PC-3 (cell line): ENCODE measurements around the gene RSPH6A. TPM values are rescaled to one million over a fixed set of nuclear protein-coding genes. Genes with fewer than 3 reads are reported as not detected.

Experiments
- ATAC-seq: fragments of 200-7000 bp; cut with Tn5 transposase; 2 replicates; pipeline ENCODE4 v1.9.1; 2020; ENCODE audit warnings: mild to moderate bottlenecking, moderate library complexity
- BruUV-seq: library from RNA; stranded (reverse); fragments of 400-500 nt; replicated peaks from 2 replicates; lab custom pipeline; 2021; lab: Mats Ljungman, UMichigan
- CTCF ChIA-PET: fragments of 300-600 bp; sonication (Branson Sonifier 250); formaldehyde crosslinking; loops from one replicate; lab custom pipeline; 2022; ENCODE audit warnings: antibody characterized with exemption; lab: Charles Lee
- POLR2A ChIA-PET: fragments of 300-600 bp; sonication (Branson Sonifier 250); formaldehyde crosslinking; loops from one replicate; lab custom pipeline; 2022; ENCODE audit warnings: antibody characterized with exemption; ENCODE audit not compliant: unreplicated experiment; lab: Charles Lee
- DNase-seq: peaks from one replicate; pipeline ENCODE4 v3.0.0-alpha.2; 2015
- H2AFZ ChIP-seq: fragments of 300-600 bp; sonication (generic); 2 replicates; pipeline ENCODE4 v1.6.0; 2016; ENCODE audit warnings: antibody characterized with exemption, low read length
- H3F3A ChIP-seq: fragments of 300-600 bp; sonication (generic); one replicate; pipeline ENCODE4 v1.6.0; 2017; ENCODE audit warnings: antibody characterized with exemption, low read length, control low read depth, mild to moderate bottlenecking; ENCODE audit not compliant: unreplicated experiment
- H3K27ac ChIP-seq: fragments of 300-600 bp; sonication (generic); 2 replicates; pipeline ENCODE4 v1.5.1; 2016; ENCODE audit warnings: mild to moderate bottlenecking, low read length
- H3K27me3 ChIP-seq: fragments of 300-600 bp; sonication (generic); 2 replicates; pipeline ENCODE4 v1.6.1; 2016; ENCODE audit warnings: low read length, mixed read lengths
- H3K36me3 ChIP-seq: fragments of 300-600 bp; sonication (generic); 2 replicates; pipeline ENCODE4 v1.6.1; 2016; ENCODE audit warnings: low read depth, mixed run types, low read length, mixed read lengths
- H3K4me1 ChIP-seq: fragments of 300-600 bp; sonication (generic); 2 replicates; pipeline ENCODE4 v1.5.1; 2016; ENCODE audit warnings: low read length; ENCODE audit not compliant: insufficient read depth
- H3K4me2 ChIP-seq: fragments of 300-600 bp; sonication (generic); 2 replicates; pipeline ENCODE4 v1.6.0; 2016; ENCODE audit warnings: low read length
- H3K4me3 ChIP-seq: fragments of 300-600 bp; sonication (generic); 2 replicates; pipeline ENCODE4 v1.5.1; 2016; ENCODE audit warnings: mild to moderate bottlenecking, low read length, mixed read lengths
- H3K79me2 ChIP-seq: fragments of 300-600 bp; sonication (generic); 2 replicates; pipeline ENCODE4 v1.6.1; 2017; ENCODE audit warnings: low read length, mixed read lengths
- H3K9ac ChIP-seq: fragments of 300-600 bp; sonication (generic); 2 replicates; pipeline ENCODE4 v1.6.0; 2016; ENCODE audit warnings: mild to moderate bottlenecking, low read length
- H3K9me2 ChIP-seq: fragments of 300-600 bp; sonication (generic); replicated peaks from 2 replicates; pipeline ENCODE4 v1.6.1; 2016; ENCODE audit warnings: mixed run types, low read length, mixed read lengths
- H3K9me3 ChIP-seq: fragments of 300-600 bp; sonication (generic); 2 replicates; pipeline ENCODE4 v1.6.1; 2016; ENCODE audit warnings: low read length, mixed read lengths
- H4K20me1 ChIP-seq: fragments of 300-600 bp; sonication (generic); 2 replicates; pipeline ENCODE4 v1.6.1; 2016; ENCODE audit warnings: low read length, mixed read lengths
- CTCF ChIP-seq: fragments of 300-600 bp; sonication (generic); conservative IDR thresholded peaks from 2 replicates; pipeline ENCODE4 v1.5.1; 2017; ENCODE audit warnings: antibody characterized with exemption, low read depth, mild to moderate bottlenecking, low read length
- EZH2 ChIP-seq: fragments of 300-600 bp; sonication (generic); IDR thresholded peaks from one replicate; pipeline ENCODE4 v1.6.1; 2017; ENCODE audit warnings: antibody characterized with exemption, mild to moderate bottlenecking, low read length; ENCODE audit not compliant: unreplicated experiment
- EZH2phosphoT487 ChIP-seq: fragments of 300-600 bp; sonication (generic); IDR thresholded peaks from 2 replicates; pipeline ENCODE4 v1.6.1; 2018; ENCODE audit warnings: mild to moderate bottlenecking, antibody characterized with exemption, low read length, borderline replicate concordance
- intact Hi-C: fragments of 100-400 bp; cut with micrococcal nuclease; formaldehyde crosslinking; loops from 2 replicates; pipeline ENCODE4 v1.9.0; 2023
- total RNA-seq: library from RNA; depleted of rRNA; stranded (reverse); fragments of >200 nt; gene quantifications from 2 replicates; pipeline ENCODE4 v1.2.3, GENCODE V29; 2014

Gene RSPH6A
- total RNA-seq, 1 experiment from 2014 or later: not detected

- H3K9me2 ChIP-seq: no peaks in the 10 kb centered on the region
- no peaks in the 10 kb centered on the region for H4K20me1 ChIP-seq
- H3K4me3 ChIP-seq: no peak overlapping the region
- TF ChIP-seq CTCF: no peak
- no peak for TF ChIP-seq EZH2
- no peak for TF ChIP-seq EZH2phosphoT487
- H3F3A ChIP-seq: no peaks in the 10 kb centered on the region
- H3K9ac ChIP-seq: no peak overlapping the region
- ATAC-seq (no peak), DNase-seq (no peak)
- H3K4me2 ChIP-seq: no peak overlapping the region
- no peak overlapping the region for H2AFZ ChIP-seq
- no peaks in the 10 kb centered on the region for H3K4me1 ChIP-seq
- H3K79me2 ChIP-seq: no peaks in the 10 kb centered on the region
- H3K36me3 ChIP-seq: peaks cover 3% of the 10 kb centered on the region
- H3K9me3 ChIP-seq: no peaks in the 10 kb centered on the region
- intact Hi-C loops: no loop called here
- H3K27me3 ChIP-seq: no peaks in the 10 kb centered on the region
- no peak overlapping the region for H3K27ac ChIP-seq
- ChIA-PET CTCF (no interaction called here), POLR2A (interaction anchor here (0.6 kb wide), 1 partner anchor 94 kb away, joined by 22 read pairs; the partner anchor contains the start of gene FBXO46)
- no TSS peak for BruUV-seq
These were observed 9.6 kb upstream of the RSPH6A start for GRCh38 chr19:45824531-45825262.

- ChIA-PET CTCF (no interaction called here), POLR2A (no interaction called here)
- no peak for DNase-seq
These were observed 8.9 kb upstream of the RSPH6A start for GRCh38 chr19:45824041-45824471.

More at GRCh38 chr19:45824041-45824471, 8.9 kb upstream of the RSPH6A start:
- no peak for TF ChIP-seq EZH2phosphoT487
- TF ChIP-seq CTCF: no peak
- TF ChIP-seq EZH2: no peak
- ATAC-seq: no peak
- H3K4me2 ChIP-seq: no peak overlapping the region
- H3F3A ChIP-seq: no peaks in the 10 kb centered on the region
- no TSS peak for BruUV-seq
- no peak overlapping the region for H3K27ac ChIP-seq
- intact Hi-C loops: no loop called here
- H3K4me3 ChIP-seq: no peak overlapping the region
- H3K4me1 ChIP-seq: no peaks in the 10 kb centered on the region
- H3K9me2 ChIP-seq: no peaks in the 10 kb centered on the region
- no peaks in the 10 kb centered on the region for H3K79me2 ChIP-seq
- H3K9me3 ChIP-seq: no peaks in the 10 kb centered on the region
- H3K36me3 ChIP-seq: no peaks in the 10 kb centered on the region; the same call in 1 of the 2 replicates
- H3K27me3 ChIP-seq: no peaks in the 10 kb centered on the region
- H3K9ac ChIP-seq: no peak overlapping the region
- no peaks in the 10 kb centered on the region for H4K20me1 ChIP-seq
- H2AFZ ChIP-seq: no peak overlapping the region
